ENCODE results near the gene ZBTB38. TPM values are rescaled to one million over a fixed set of nuclear protein-coding genes. Genes with fewer than 3 reads are reported as not detected.

ZBTB38 gene
- total RNA-seq, 3 donors from 2014 or later: 96.0 to 153 (median 144) TPM

DNA sequence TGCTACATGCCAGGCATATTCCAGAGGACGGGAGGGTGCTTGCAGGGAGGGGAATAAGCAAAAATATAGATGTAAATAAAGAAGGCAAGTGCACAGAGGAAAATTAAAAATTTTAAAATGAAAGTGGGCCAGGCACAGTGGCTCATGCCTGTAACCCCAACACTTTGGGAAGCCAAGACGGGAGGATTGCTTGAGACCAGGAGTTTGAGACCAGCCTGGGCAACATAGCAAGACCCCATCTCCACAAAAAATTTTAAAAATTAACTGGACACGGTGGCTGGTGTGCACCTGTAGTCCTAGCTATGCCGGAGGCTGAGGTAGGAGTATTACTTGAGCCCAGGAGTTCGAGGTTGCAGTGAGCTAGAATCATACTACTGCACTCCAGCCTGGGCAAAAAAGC lies 22.4 kb downstream of the ZBTB38 start:
- intact Hi-C loops (cut with DNase I, micrococcal nuclease): no loop called here
- ATAC-seq (no peak), DNase-seq (no peak)
- Histone ChIP-seq H3K4me3 (no peak overlapping the region), H3K9me3 (no peaks in the 10 kb centered on the region), H3K36me3 (ENCODE audit: low read depth) (no peaks in the 10 kb centered on the region), H3K4me1 (ENCODE audit: low read depth) (peaks cover 7% of the 10 kb centered on the region)
- TF ChIP-seq, protein P1, sequence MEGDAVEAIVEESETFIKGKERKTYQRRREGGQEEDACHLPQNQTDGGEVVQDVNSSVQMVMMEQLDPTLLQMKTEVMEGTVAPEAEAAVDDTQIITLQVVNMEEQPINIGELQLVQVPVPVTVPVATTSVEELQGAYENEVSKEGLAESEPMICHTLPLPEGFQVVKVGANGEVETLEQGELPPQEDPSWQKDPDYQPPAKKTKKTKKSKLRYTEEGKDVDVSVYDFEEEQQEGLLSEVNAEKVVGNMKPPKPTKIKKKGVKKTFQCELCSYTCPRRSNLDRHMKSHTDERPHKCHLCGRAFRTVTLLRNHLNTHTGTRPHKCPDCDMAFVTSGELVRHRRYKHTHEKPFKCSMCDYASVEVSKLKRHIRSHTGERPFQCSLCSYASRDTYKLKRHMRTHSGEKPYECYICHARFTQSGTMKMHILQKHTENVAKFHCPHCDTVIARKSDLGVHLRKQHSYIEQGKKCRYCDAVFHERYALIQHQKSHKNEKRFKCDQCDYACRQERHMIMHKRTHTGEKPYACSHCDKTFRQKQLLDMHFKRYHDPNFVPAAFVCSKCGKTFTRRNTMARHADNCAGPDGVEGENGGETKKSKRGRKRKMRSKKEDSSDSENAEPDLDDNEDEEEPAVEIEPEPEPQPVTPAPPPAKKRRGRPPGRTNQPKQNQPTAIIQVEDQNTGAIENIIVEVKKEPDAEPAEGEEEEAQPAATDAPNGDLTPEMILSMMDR (IDR thresholded peaks at IDR 0.05): no peak

DNA sequence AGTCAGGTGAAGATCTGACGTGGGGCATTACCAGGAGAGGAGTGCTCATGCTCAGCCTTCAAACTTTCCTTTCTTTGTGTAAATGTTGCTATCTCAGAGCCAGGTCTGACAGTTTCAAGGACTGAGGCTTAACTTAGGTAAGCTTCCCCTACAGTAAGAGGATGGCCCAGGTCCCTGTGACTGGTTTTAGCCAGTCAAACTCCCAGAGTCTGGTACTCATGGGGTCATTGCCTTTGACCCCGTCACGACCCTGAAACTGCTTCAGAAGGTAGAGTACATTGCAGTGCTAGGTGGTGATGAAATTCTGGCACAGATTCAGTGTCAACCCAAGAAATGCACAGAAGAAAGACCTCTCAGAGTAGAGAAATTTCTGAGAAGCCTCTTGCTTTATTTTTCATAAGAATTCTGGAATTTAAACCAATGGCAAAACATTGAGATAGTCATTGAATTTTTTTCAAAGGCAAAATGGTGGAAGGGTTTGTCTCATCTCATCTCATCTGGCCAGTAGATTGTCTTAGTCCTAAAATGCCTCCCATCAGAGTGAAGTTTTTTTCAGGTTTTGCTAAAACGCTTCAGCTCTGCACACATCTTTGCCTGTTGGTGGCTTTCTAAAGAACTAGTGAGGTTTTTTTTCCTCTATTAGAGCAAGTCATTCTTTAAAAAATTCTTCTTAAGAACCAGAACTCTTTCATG lies 23.1 kb downstream of the ZBTB38 start:
- DNase-seq (no peak), ATAC-seq (no peak)
- H3K36me3 ChIP-seq (ENCODE audit: low read depth): no peaks in the 10 kb centered on the region
- intact Hi-C loops (cut with DNase I, micrococcal nuclease): no loop called here
- peaks cover 3% of the 10 kb centered on the region for H3K9me3 ChIP-seq
- H3K4me3 ChIP-seq: no peak overlapping the region
- H3K4me1 ChIP-seq (ENCODE audit: low read depth): peaks cover 7% of the 10 kb centered on the region
- TF ChIP-seq, protein P1 (IDR thresholded peaks at IDR 0.05): no peak

DNA sequence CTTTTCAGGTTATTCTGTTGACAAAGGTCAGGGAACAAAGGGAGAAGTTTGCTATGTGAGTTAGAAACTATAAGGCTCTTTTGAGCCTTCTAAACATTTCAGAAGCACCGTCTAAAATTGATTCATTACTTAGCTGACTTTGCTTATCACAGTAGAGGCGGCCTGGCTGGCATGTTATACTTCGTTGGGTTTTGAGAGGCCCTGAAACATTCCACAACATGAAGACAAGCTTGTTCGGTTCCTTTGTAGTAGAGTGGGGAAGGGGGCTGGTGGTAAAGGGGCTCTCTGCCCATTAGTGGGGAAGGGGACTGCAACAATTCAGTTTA lies 23.6 kb downstream of the ZBTB38 start:
- Histone ChIP-seq H3K36me3 (ENCODE audit: low read depth) (no peaks in the 10 kb centered on the region), H3K9me3 (peaks cover 9% of the 10 kb centered on the region), H3K4me1 (ENCODE audit: low read depth) (peaks cover 7% of the 10 kb centered on the region), H3K4me3 (no peak overlapping the region)
- intact Hi-C loops (cut with DNase I, micrococcal nuclease): no loop called here
- DNase-seq (no peak), ATAC-seq (no peak)
- TF ChIP-seq, protein P1 (IDR thresholded peaks at IDR 0.05): no peak

DNA sequence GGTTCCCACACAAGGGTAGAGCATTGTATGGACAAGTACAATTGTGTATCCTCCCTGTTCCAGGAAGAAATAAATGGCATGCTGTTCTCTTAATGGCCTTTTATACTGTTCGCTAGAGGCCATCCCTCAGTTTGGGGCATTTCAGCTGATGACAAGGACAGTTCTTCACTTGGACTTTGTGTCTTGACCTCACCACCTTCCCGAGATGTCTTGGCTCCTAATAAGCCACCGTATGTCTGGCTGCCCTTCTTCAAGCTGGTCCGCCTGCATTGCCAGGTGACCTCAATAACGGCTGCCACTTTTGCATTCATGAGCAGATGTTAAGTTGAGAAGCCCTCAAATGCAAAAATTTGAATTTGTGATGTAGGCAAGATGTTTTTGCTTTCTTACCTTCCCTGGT lies 24.1 kb downstream of the ZBTB38 start:
- ATAC-seq: no peak
- intact Hi-C loops (cut with DNase I, micrococcal nuclease): no loop called here
- H3K4me1 ChIP-seq (ENCODE audit: low read depth): peaks cover 7% of the 10 kb centered on the region
- H3K9me3 ChIP-seq: peaks cover 12% of the 10 kb centered on the region
- no peak overlapping the region for H3K4me3 ChIP-seq
- TF ChIP-seq, protein P1 (IDR thresholded peaks at IDR 0.05): no peak
- DNase-seq: no peak
- H3K36me3 ChIP-seq (ENCODE audit: low read depth): no peaks in the 10 kb centered on the region

DNA sequence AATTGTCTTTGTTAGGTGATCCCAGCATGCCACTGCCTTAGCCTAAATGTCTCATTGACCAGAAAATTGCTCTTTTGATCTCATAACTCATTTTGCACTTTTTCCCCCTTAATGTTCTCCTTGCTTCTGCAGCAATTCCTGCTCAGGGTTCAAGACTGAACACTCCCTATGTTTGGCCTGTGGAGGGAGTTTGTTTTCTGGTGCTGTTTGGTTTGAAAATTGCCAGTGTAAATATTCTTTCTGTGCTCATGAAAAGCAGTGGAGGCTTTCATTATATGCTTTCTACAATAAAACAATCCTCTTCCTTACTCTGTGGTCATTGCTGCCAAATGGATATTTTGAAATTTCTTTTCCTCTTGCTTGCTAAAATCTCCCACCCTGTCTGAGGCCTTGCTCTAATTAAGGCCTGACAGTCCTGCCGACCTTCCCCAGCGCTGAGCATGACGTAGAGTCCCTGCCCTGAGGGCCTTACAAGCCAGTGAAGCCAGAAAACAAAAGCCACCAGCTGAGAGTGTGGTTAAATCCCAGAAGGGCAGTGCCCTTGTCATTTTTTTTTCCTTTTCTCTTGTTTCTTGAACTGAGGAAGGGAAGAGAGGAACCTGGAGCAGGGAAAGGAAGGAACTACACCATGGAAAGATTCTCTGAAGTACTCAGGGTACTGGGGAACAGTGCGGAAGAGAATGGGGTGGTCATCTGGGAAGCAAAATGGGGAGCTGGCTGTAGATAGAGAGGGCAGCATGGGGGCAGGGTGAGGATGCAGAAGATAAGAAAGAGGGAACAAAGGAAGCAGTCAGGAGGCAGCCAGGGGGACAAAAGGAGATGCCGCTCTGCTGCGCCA lies 24.8 kb downstream of the ZBTB38 start:
- H3K9me3 ChIP-seq: peaks cover 12% of the 10 kb centered on the region
- ATAC-seq (no peak), DNase-seq (no peak)
- no peaks in the 10 kb centered on the region for H3K36me3 ChIP-seq (ENCODE audit: low read depth)
- H3K4me1 ChIP-seq (ENCODE audit: low read depth): peaks cover 7% of the 10 kb centered on the region
- no peak overlapping the region for H3K4me3 ChIP-seq
- TF ChIP-seq, protein P1 (IDR thresholded peaks at IDR 0.05): no peak
- intact Hi-C loops (cut with DNase I, micrococcal nuclease): no loop called here
